B cell (primary cell): Measurements from ENCODE around the gene FCN2. TPM values are rescaled to one million over a fixed set of nuclear protein-coding genes. Genes with fewer than 3 reads are reported as not detected.

Experiments used
- ATAC-seq: fragments of 200-7000 bp; cut with Tn5 transposase; one replicate; pipeline ENCODE4 v1.10.0; 2021; ENCODE audit warnings: low read depth, mild to moderate bottlenecking, moderate number of reproducible peaks, moderate library complexity
- CTCF ChIA-PET: fragments of 350-600 bp; sonication (Branson Sonifier 250); formaldehyde crosslinking; loops from one replicate; lab custom pipeline; 2021; ENCODE audit warnings: antibody characterized with exemption, inconsistent platforms; lab: Charles Lee
- POLR2A ChIA-PET: fragments of 350-600 bp; sonication (Branson Sonifier 250); formaldehyde crosslinking; loops from one replicate; lab custom pipeline; 2021; ENCODE audit warnings: antibody characterized with exemption; lab: Charles Lee
- DNase-seq: peaks from one replicate; pipeline ENCODE4 v3.0.0; 2013
- H2AFZ ChIP-seq: 2 replicates; pipeline ENCODE4 v1.6.1; 2012; ENCODE audit warnings: mild to moderate bottlenecking, low read depth, low read length; ENCODE audit not compliant: insufficient read depth, poor library complexity, severe bottlenecking
- H3K27ac ChIP-seq, 2 donors: 1 replicate in 1 of 2; 2 replicates in 1 of 2; pipeline ENCODE4 v1.5.1; 2012 to 2013; ENCODE audit warnings: low read length in 2 of 2, mild to moderate bottlenecking in 2 of 2, moderate library complexity in 1 of 2
- H3K27me3 ChIP-seq, 4 experiments: fragments of 200-600 bp in 1 of 4; sonication (generic) in 1 of 4; replicated peaks in 1 of 4; 1 replicate in 2 of 4; 2 replicates in 2 of 4; pipeline versions ENCODE4 v1.6.1 to v1.7.0; 2013 to 2016; ENCODE audit warnings: low read length in 3 of 4, mild to moderate bottlenecking in 2 of 4, mixed read lengths in 1 of 4, moderate library complexity in 1 of 4; ENCODE audit not compliant: insufficient read depth in 4 of 4, control insufficient read depth in 3 of 4; ENCODE audit errors: control extremely low read depth in 1 of 4
- H3K36me3 ChIP-seq, 2 experiments: replicated peaks in 1 of 2; 1 replicate in 1 of 2; 2 replicates in 1 of 2; pipeline versions ENCODE4 v1.6.1 to v1.7.1; 2013; ENCODE audit warnings: low read length in 1 of 2; ENCODE audit not compliant: insufficient read depth in 2 of 2, control insufficient read depth in 1 of 2; ENCODE audit errors: control extremely low read depth in 1 of 2, extremely low read depth in 1 of 2
- H3K4me1 ChIP-seq, 2 donors: fragments of 200-600 bp in 1 of 2; sonication (generic) in 1 of 2; 1 replicate in 1 of 2; 2 replicates in 1 of 2; pipeline versions ENCODE4 v1.5.1 to v1.6.1; 2013 to 2017; ENCODE audit warnings: low read length in 2 of 2; ENCODE audit not compliant: control insufficient read depth in 2 of 2, insufficient read depth in 2 of 2
- H3K4me2 ChIP-seq: replicated peaks from 2 replicates; pipeline ENCODE3; 2012; ENCODE audit warnings: mild to moderate bottlenecking, low read depth, low read length; ENCODE audit not compliant: poor library complexity, severe bottlenecking
- H3K4me3 ChIP-seq, 5 experiments: fragments of 200-600 bp in 1 of 5; sonication (generic) in 1 of 5; 1 replicate in 3 of 5; 2 replicates in 2 of 5; pipeline versions ENCODE4 v1.5.1 to v1.7.0; 2011 to 2016; ENCODE audit warnings: low read length in 4 of 5, mild to moderate bottlenecking in 4 of 5, low read depth in 2 of 5, control low read depth in 1 of 5, moderate library complexity in 1 of 5; ENCODE audit not compliant: insufficient read depth in 1 of 5; ENCODE audit errors: control extremely low read depth in 1 of 5, extremely low read depth in 1 of 5
- H3K79me2 ChIP-seq: fragments of 200-600 bp; sonication (generic); one replicate; pipeline ENCODE4 v1.6.0; 2016; ENCODE audit warnings: low read length; ENCODE audit not compliant: control insufficient read depth, insufficient read depth
- H3K9ac ChIP-seq: fragments of 200-600 bp; sonication (generic); 2 replicates; pipeline ENCODE4 v1.6.1; 2017; ENCODE audit warnings: mild to moderate bottlenecking, low read length, moderate library complexity
- H3K9me3 ChIP-seq, 3 donors: one replicate each; pipeline versions ENCODE4 v1.6.1 to v1.7.1; 2013; ENCODE audit warnings: low read length in 2 of 3; ENCODE audit not compliant: control insufficient read depth in 2 of 3, insufficient read depth in 1 of 3; ENCODE audit errors: control extremely low read depth in 1 of 3
- H4K20me1 ChIP-seq: 2 replicates; pipeline ENCODE4 v1.6.0; 2012; ENCODE audit warnings: mild to moderate bottlenecking, low read length; ENCODE audit not compliant: insufficient read depth, control insufficient read depth, poor library complexity, severe bottlenecking
- H3K27ac Mint-ChIP-seq: one replicate; pipeline ENCODE4 v1.8.0; 2021; ENCODE audit warnings: mixed read lengths
- H3K27me3 Mint-ChIP-seq: one replicate; pipeline ENCODE4 v1.8.0; 2021; ENCODE audit warnings: mixed read lengths
- H3K4me1 Mint-ChIP-seq: one replicate; pipeline ENCODE4 v1.8.0; 2021; ENCODE audit warnings: mixed read lengths
- H3K4me3 Mint-ChIP-seq: one replicate; pipeline ENCODE4 v1.8.0; 2021; ENCODE audit warnings: mixed read lengths
- H3K9me3 Mint-ChIP-seq: one replicate; pipeline ENCODE4 v1.8.0; 2022; ENCODE audit warnings: mixed read lengths; ENCODE audit not compliant: insufficient read depth
- EZH2 ChIP-seq: IDR thresholded peaks from 2 replicates; pipeline ENCODE4 v1.6.1; 2012; ENCODE audit warnings: borderline replicate concordance, low read depth, mild to moderate bottlenecking, moderate library complexity, low read length; ENCODE audit not compliant: insufficient read depth, poor library complexity, severe bottlenecking
- WGBS: methylation state at CpG from one replicate; pipeline ENCODE4 v1.1.5; 2013; ENCODE audit warnings: missing lambda C conversion rate; ENCODE audit not compliant: insufficient coverage; 5-methylcytosine and 5-hydroxymethylcytosine counted together
- intact Hi-C: fragments of 100-400 bp; cut with micrococcal nuclease; formaldehyde crosslinking; loops from one replicate; pipeline ENCODE4 v1.10.0; 2022
- polyA plus RNA-seq: library from polyadenylated mRNA; depleted of rRNA; stranded (reverse); fragments of >200 nt; gene quantifications from 2 replicates; pipeline ENCODE4 v1.2.3, GENCODE V29; 2012
- total RNA-seq, 2 donors: library from RNA; stranded (reverse); fragments of 120-200 nt in 1 of 2; gene quantifications; 1 replicate in 1 of 2; 2 replicates in 1 of 2; pipeline versions ENCODE4 v1.2.3 to v1.2.4, GENCODE V29; 2013 to 2022
- TF ChIP-seq, protein P1 (sequence below): fragments of 200-600 bp; IDR thresholded peaks from one replicate; pipeline ENCODE4 v1.8.0; 2022; ENCODE audit warnings: antibody characterized with exemption, mild to moderate bottlenecking

The FCN2 gene
- total and polyA plus RNA-seq, 2 donors (not counting 1 experiment from before 2014, with no cell fraction given): not detected

- TF ChIP-seq, protein P1, sequence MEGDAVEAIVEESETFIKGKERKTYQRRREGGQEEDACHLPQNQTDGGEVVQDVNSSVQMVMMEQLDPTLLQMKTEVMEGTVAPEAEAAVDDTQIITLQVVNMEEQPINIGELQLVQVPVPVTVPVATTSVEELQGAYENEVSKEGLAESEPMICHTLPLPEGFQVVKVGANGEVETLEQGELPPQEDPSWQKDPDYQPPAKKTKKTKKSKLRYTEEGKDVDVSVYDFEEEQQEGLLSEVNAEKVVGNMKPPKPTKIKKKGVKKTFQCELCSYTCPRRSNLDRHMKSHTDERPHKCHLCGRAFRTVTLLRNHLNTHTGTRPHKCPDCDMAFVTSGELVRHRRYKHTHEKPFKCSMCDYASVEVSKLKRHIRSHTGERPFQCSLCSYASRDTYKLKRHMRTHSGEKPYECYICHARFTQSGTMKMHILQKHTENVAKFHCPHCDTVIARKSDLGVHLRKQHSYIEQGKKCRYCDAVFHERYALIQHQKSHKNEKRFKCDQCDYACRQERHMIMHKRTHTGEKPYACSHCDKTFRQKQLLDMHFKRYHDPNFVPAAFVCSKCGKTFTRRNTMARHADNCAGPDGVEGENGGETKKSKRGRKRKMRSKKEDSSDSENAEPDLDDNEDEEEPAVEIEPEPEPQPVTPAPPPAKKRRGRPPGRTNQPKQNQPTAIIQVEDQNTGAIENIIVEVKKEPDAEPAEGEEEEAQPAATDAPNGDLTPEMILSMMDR: no peak
- no peak for TF ChIP-seq EZH2
- POLR2A ChIA-PET: no interaction called here
- CTCF ChIA-PET: no interaction called here
- no peak overlapping the region for H3K27ac ChIP-seq
- H3K9me3 ChIP-seq: peaks cover 0 to 4% (median 0%) of the 10 kb centered on the region in 3 donors
- no peaks in the 10 kb centered on the region for H3K4me1 Mint-ChIP-seq
- no peaks in the 10 kb centered on the region for H3K9me3 Mint-ChIP-seq
- no peak overlapping the region for H3K4me3 Mint-ChIP-seq
- H3K27me3 ChIP-seq: peaks cover 0 to 9% (median 2%) of the 10 kb centered on the region in 4 experiments
- H3K27me3 Mint-ChIP-seq: peaks cover 11% of the 10 kb centered on the region
- H3K4me3 ChIP-seq: no peak overlapping the region
- H3K4me2 ChIP-seq: no peak overlapping the region
- no peaks in the 10 kb centered on the region for H3K79me2 ChIP-seq
- DNase-seq (no peak), ATAC-seq (no peak)
- H2AFZ ChIP-seq: no peak overlapping the region
- 84% methylated on average over 9 of the region's 13 CpGs for WGBS
- intact Hi-C loops: no loop called here
- H3K36me3 ChIP-seq: no peaks in the 10 kb centered on the region
- H3K27ac Mint-ChIP-seq: no peak overlapping the region
- no peaks in the 10 kb centered on the region for H4K20me1 ChIP-seq
- no peak overlapping the region for H3K9ac ChIP-seq
- H3K4me1 ChIP-seq: no peaks in the 10 kb centered on the region
These were observed 28.1 kb downstream of the FCN2 start for GRCh38 chr9:134908524-134909309.
